ENCODE results near the gene TFPI2.

DNA sequence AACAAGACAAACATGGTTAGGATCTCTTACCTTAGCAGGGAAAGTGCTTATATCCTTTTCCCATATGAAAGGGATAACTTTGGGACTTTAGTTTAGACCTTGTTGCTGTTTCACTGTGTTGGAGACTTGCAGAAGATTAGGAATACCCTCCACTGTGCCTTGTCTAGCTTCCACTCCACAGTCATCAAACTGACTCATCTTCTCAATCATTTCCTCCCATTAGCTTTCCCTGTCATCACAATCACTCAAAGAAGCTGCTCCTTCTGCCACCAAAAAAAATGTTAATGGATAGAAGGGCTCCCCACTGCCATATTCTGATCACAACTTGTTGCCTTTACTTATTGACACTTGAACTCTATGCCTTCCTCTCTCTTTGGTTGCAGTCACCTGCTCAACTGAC is 47.7 kb upstream of the TFPI2 start:
- TF ChIP-seq CTCF (conservative IDR thresholded peaks at IDR 0.05; ENCODE audit: low read depth, low read length), result no peak
- TF ChIP-seq EZH2 (IDR thresholded peaks at IDR 0.05; ENCODE audit: low read length, unreplicated experiment), result no peak

Data from PC-3 (cell line).